Fibroblast of the aortic adventitia (primary cell): ENCODE measurements around the gene ENTPD6. TPM values are rescaled to one million over a fixed set of nuclear protein-coding genes. Genes with fewer than 3 reads are reported as not detected.

ENCODE experiments used
- DNase-seq: peaks from one replicate; pipeline ENCODE4 v3.0.0-alpha.2; 2010; ENCODE audit warnings: low read depth
- H3K4me3 ChIP-seq: 2 replicates; pipeline ENCODE4 v1.5.1; 2011; ENCODE audit warnings: low read depth, mild to moderate bottlenecking, control low read depth, low read length, moderate library complexity
- total RNA-seq: library from RNA; depleted of rRNA; stranded (reverse); fragments of >200 nt; gene quantifications from 2 replicates; pipeline ENCODE4 v1.2.3, GENCODE V29; 2012; ENCODE audit warnings: low replicate concordance
- TF ChIP-seq, protein P1 (sequence below): IDR thresholded peaks from 2 replicates; pipeline ENCODE4 v1.5.1; 2011; ENCODE audit warnings: mild to moderate bottlenecking, low read length, control low read depth, inconsistent platforms; ENCODE audit not compliant: insufficient read depth

ENTPD6 gene
- total RNA-seq, 1 donor: 40.5 TPM

DNA sequence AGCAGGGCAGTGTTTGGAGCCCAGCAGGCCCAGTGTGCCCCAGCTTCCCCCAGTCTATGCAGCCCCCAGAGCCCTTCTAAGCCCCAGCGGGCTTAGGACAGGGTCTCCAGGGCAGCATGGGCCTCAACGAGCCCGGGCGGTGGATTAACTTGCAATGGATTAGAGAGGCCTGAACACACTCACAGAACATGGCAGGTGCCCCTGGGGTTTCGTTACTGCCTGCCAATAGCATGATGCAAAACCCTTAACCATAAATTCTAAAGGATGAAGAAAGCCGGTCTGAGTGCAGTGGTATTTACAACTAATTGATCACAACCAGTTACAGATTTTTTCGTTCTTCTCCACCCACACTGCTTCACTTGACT, 18.9 kb downstream of the ENTPD6 start:
- H3K4me3 ChIP-seq: no peak overlapping the region
- TF ChIP-seq, protein P1, sequence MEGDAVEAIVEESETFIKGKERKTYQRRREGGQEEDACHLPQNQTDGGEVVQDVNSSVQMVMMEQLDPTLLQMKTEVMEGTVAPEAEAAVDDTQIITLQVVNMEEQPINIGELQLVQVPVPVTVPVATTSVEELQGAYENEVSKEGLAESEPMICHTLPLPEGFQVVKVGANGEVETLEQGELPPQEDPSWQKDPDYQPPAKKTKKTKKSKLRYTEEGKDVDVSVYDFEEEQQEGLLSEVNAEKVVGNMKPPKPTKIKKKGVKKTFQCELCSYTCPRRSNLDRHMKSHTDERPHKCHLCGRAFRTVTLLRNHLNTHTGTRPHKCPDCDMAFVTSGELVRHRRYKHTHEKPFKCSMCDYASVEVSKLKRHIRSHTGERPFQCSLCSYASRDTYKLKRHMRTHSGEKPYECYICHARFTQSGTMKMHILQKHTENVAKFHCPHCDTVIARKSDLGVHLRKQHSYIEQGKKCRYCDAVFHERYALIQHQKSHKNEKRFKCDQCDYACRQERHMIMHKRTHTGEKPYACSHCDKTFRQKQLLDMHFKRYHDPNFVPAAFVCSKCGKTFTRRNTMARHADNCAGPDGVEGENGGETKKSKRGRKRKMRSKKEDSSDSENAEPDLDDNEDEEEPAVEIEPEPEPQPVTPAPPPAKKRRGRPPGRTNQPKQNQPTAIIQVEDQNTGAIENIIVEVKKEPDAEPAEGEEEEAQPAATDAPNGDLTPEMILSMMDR: no peak
- DNase-seq: no peak

DNA sequence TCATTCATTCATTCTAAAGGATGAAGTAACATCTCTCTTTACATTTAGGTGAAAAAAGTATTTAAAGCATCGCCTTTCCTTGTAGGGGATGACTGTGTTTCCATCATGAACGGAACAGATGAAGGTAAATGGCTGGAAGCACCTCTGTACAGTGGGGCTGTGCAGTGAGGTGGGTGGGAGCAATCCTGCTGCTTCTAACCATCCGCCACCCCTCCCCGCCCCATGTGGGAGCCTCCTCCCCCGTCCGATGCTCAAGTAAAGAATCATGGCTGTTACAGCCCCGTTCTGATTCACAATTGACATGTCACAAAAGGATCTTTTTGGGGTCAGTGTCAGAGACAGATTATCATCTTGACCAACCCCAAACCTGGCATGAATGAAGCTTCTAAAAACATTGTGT, 19.3 kb downstream of the ENTPD6 start:
- TF ChIP-seq, protein P1: no peak
- DNase-seq: no peak
- H3K4me3 ChIP-seq: no peak overlapping the region

DNA sequence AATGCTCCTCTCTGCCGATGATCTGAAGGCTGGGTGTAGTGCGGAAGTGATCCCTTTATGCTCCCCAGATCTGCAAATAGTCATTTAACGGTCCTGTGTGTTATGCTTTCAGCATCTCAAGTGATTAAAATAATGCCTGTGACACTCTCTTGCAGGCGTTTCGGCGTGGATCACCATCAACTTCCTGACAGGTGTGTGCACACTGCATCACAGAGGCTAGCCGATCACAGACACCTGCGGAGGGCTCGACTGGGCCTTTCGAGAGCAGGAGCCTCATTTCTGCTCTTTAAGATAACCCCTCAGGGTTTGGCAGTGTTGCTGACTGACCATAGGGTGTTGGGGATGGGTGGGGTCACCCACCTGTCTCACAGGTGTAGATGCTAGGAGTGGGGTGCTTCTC, 20.0 kb downstream of the ENTPD6 start:
- TF ChIP-seq, protein P1: no peak
- DNase-seq: no peak
- no peak overlapping the region for H3K4me3 ChIP-seq

DNA sequence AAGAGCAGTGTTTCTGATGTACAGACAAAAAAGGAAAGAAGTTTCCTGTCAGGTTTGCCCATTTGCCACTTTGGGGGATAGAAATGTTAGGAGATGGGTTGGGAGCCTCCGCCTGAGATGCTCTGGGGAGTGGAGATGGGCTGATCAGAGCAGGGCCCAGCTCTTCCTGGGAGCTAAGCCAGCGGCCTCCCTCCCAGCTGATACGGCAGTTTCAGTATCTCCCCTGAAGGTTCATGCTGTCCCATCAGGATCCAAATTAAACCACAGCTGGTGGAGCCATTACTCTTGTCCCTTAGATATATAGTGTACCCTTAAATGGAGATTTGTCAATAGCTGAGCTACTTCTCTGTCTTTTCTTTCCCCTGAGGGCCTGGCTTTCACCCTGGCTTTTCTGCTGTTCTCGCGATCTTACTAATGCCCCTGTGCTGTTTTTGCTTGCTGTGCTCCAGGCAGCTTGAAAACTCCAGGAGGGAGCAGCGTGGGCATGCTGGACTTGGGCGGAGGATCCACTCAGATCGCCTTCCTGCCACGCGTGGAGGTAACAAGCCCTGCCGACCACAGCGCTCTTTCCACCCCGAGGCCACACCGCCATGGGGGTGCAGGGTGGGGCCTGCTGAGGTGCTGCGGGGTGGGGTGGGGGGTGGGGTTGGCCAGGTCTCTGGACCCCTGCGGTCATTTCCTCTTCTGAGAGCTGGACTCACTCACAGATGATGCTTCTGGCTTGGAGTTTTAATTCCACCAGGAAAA, 20.9 kb downstream of the ENTPD6 start:
- no peak for DNase-seq
- TF ChIP-seq, protein P1: no peak
- no peak overlapping the region for H3K4me3 ChIP-seq

DNA sequence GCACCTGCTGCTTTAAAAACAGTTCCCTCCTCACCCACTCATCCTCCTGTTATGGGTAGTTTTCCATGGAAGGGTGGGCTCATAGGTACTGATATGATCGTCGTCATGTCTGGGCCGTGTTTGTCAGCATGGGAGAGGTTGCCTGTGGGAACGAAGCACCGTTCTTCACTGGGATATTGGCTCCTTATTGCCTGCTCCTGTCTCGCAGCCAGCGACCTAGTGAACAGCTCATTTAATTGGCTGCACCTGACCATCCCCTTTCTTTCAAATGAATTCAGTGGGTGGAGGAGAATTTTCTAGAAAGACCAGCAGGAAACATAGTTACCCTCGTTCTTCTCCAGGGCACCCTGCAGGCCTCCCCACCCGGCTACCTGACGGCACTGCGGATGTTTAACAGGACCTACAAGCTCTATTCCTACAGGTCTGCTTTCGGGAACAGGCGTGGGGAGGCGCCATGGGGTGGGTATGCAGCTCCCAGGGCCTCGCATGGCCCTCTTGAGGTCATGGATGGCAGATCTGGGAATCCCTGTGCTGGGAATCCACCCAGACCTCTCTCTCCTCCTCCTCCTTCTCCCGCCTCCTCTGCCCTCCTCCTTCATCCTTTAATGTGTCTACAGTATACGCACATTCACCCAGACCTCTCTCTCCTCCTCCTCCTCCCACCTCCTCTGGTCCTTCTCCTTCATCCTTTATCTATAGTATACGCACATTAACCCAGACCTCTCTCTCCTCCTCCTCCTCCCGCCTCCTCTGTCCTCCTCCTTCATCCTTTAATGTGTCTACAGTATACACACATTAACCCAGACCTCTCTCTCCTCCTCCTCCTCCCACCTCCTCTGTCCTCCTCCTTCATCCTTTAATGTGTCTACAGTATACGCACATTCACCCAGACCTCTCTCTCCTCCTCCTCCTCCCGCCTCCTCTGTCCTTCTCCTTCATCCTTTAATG, 21.9 kb downstream of the ENTPD6 start:
- no peak for DNase-seq
- TF ChIP-seq, protein P1: no peak
- H3K4me3 ChIP-seq: no peak overlapping the region

DNA sequence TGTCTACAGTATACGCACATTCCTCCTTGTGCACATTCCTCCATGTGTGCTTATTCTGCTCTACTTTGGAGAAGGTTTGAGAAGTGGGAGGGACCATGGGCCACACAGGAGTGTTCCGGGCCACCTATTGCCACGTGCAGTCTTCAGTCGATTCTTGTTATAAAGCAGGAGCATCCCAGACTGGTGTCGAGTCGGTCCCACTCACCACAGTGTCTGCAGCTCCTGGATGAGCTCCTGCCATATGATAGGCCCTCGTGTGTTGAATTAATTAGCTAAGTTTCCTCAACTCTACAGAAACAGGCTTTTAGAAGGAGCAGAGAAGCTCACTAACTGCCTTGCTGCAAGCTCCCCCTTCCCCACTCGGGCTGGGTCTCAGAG, 22.6 kb downstream of the ENTPD6 start:
- no peak for DNase-seq
- no peak overlapping the region for H3K4me3 ChIP-seq
- TF ChIP-seq, protein P1: no peak
